GM12875 (cell line): ENCODE results near the gene SYTL5.

Source experiments
- H3K4me3 ChIP-seq: one replicate; pipeline ENCODE4 v1.5.1; 2011; ENCODE audit warnings: low read depth, low read length, control low read depth
- CTCF ChIP-seq: IDR thresholded peaks from 2 replicates; pipeline ENCODE4 v1.5.1; 2011; ENCODE audit warnings: low read depth, mild to moderate bottlenecking, control low read depth, inconsistent platforms, low read length, moderate library complexity, borderline replicate concordance; ENCODE audit not compliant: insufficient read depth

Gene SYTL5

DNA sequence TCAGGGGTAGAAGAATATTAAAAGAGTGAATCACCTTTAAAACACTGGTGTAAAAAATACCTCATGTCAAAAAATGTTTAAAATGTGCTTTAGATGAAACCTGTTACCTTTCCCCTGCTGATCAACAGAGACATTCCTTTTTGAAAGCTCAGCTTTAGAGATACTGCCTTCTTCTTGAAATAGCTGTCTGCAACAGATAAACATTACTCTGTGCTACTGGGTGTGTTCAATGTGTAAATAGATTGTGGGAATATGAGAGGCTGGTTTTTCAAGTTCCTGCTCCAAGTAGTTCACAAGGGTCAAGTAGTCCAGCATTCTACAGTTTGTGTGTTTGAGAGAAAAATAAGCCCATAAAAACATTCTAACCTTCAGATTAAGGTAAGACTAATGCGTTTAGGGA is at the start of gene SYTL5:
TSS of gene SYTL5 (plus strand) at position 263 of the 400 bp plus-strand sequence. CDS start 27,337 bp downstream, outside the sequence.
- no peak for TF ChIP-seq CTCF
- H3K4me3 ChIP-seq, result no peak within 1 kb of the TSS

DNA sequence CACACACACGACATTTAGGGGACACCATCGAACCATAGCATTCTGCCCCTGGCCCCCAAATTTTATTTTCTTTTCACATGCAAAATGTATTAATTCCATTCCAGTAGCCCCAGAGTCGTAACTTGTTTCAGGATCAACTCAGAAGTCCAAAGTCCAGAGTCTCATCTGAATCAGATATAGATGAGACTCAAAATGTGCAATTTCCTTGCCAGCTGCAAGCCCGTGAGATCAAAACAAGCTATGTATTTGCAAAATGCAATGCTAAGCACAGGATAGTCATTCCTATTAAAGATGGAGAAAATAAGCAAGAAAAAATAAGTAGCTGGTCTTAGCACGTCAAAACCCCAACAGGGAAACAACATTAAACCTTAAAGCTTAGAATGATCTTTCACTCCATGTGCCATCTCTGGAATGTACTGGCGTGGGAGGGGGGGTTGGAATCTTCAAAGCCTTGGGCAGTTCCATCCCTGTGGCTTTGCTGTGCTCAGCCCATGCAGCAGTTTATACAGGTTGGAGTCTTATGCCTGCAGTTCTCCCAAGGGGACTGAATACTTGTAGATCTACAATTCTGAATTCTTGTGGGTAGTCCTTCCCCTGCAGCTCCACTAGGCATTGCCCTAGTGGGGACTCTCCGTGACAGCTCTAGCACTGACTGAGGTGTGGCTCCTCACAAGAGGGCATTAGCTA is 47.7 kb upstream of the SYTL5 start:
- TF ChIP-seq CTCF, result no peak
- H3K4me3 ChIP-seq, result no peak overlapping the region

- no peak for TF ChIP-seq CTCF
- H3K4me3 ChIP-seq, result no peak overlapping the region
These were observed 46.9 kb upstream of the SYTL5 start for GRCh38 chrX:37959212-37960021.

GRCh38 chrX:37961118-37961517 is 45.2 kb upstream of the SYTL5 start:
- TF ChIP-seq CTCF, result no peak
- no peak overlapping the region for H3K4me3 ChIP-seq

DNA sequence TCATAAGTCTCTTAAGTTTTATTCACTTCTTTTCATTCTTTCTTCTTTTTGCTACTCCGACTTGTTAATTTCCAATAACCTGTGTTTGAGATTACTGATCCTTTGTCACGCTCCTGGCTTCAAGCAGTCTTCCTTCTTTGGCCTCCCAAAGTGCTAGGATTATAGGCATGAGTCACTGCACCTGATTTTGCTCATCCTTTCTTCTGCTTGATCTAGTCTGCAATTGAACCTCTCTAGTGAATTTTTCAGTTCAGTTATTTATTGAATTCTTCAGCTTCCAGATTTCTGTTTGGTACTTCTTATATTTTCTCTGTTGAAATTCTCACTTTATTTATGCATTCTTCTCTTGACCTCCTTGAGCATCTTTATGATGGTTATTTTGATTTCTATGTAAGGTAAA is 38.6 kb upstream of the SYTL5 start:
- TF ChIP-seq CTCF, result no peak
- H3K4me3 ChIP-seq, result no peak overlapping the region

DNA sequence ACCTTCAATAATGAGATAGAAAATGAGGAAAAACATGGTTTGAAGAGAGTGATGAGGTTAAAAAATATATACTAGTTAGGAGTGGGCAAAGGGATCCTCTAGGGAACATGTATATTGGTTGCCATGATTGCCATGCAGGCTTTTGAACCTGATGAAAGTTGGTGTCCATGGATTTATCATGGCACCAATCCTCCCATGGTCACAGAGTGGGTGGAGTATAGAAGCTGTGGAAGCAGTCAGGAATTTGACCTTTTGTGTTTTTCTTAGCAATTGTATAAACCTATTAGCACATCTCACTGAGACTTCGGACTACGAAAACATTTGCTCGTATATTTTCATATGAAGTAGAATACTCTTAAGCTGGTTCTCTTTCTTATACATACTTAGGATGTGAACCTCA is 30.9 kb upstream of the SYTL5 start:
- H3K4me3 ChIP-seq, result no peak overlapping the region
- no peak for TF ChIP-seq CTCF

GRCh38 chrX:37976153-37976552 is 30.2 kb upstream of the SYTL5 start:
- TF ChIP-seq CTCF, result no peak
- H3K4me3 ChIP-seq, result no peak overlapping the region
